ENCODE data around the gene NTSR1.

GRCh38 chr20:62787866-62788265, 79.2 kb downstream of the NTSR1 start:
- TF ChIP-seq CTCF (conservative IDR thresholded peaks at IDR 0.05), result no peak
- no peak for TF ChIP-seq ZFX (IDR thresholded peaks at IDR 0.05)

Data from C4-2B (cell line).